SK-N-MC (cell line): ENCODE measurements around the gene PAK6.
A peak's percentile ranks its signal among the peaks of the same experiment; 100 is the strongest.

ENCODE experiments used
- DNase-seq: peaks from one replicate; pipeline ENCODE4 v3.0.0-alpha.2; 2011; ENCODE audit warnings: low read depth, low spot score
- H3K27ac ChIP-seq: fragments of 200-600 bp; sonication (generic); 2 replicates; pipeline ENCODE4 v1.5.1; 2016; ENCODE audit warnings: mixed run types
- H3K36me3 ChIP-seq: fragments of 200-600 bp; sonication (generic); 2 replicates; pipeline ENCODE4 v1.6.1; 2017; ENCODE audit warnings: antibody characterized with exemption, low read length, mixed read lengths; ENCODE audit not compliant: insufficient read depth
- H3K4me3 ChIP-seq: fragments of 200-600 bp; sonication (generic); 2 replicates; pipeline ENCODE4 v1.5.1; 2016
- H3K9ac ChIP-seq: fragments of 200-600 bp; sonication (generic); 2 replicates; pipeline ENCODE4 v1.8.0; 2017; ENCODE audit warnings: mixed run types, mixed read lengths; ENCODE audit not compliant: insufficient read length
- H3K9me3 ChIP-seq: fragments of 200-600 bp; sonication (generic); 2 replicates; pipeline ENCODE4 v1.6.1; 2017; ENCODE audit warnings: low read depth, mild to moderate bottlenecking, antibody characterized with exemption, low read length, moderate library complexity, mixed read lengths
- EZH2 ChIP-seq: fragments of 200-600 bp; sonication (generic); IDR thresholded peaks from one replicate; pipeline ENCODE4 v1.6.1; 2017; ENCODE audit warnings: antibody characterized with exemption
- FOXP2 ChIP-seq: optimal IDR thresholded peaks from 2 replicates; pipeline ENCODE3; 2011; ENCODE audit warnings: mild to moderate bottlenecking, moderate library complexity; ENCODE audit not compliant: insufficient read depth; ENCODE audit errors: extremely low read length, control extremely low read depth
- POLR2AphosphoS5 ChIP-seq: IDR thresholded peaks from 2 replicates; pipeline ENCODE4 v1.6.1; 2012; ENCODE audit warnings: mild to moderate bottlenecking, low read depth, low read length, borderline replicate concordance

Gene PAK6

DNA sequence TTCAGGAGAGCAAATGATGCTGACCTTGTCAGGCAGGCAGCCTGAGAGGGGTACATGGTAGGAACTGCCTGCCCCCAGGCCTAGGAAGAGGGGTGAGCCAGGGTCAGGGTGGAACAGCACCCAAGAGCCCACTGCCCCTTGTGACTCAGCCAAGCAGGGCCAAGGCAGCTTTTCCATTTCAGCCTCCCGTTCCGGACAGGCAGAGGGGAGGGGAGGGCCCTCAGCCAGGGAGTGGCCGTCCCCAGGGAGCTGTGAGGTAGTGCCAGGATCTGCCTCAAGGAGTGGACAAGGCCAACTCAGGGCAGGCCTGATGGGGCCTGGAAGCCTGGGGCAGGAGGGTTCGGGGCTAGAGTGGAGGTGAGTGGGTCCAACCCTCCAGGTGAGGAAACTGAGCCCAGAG is 49.1 kb downstream of the PAK6 start:
- H3K4me3 ChIP-seq, result no peak overlapping the region
- TF ChIP-seq EZH2 (no peak), POLR2AphosphoS5 (no peak), FOXP2 (no peak)
- no peak overlapping the region for H3K9ac ChIP-seq
- no peak for DNase-seq
- no peak overlapping the region for H3K27ac ChIP-seq
- no peaks in the 10 kb centered on the region for H3K36me3 ChIP-seq
- no peaks in the 10 kb centered on the region for H3K9me3 ChIP-seq

DNA sequence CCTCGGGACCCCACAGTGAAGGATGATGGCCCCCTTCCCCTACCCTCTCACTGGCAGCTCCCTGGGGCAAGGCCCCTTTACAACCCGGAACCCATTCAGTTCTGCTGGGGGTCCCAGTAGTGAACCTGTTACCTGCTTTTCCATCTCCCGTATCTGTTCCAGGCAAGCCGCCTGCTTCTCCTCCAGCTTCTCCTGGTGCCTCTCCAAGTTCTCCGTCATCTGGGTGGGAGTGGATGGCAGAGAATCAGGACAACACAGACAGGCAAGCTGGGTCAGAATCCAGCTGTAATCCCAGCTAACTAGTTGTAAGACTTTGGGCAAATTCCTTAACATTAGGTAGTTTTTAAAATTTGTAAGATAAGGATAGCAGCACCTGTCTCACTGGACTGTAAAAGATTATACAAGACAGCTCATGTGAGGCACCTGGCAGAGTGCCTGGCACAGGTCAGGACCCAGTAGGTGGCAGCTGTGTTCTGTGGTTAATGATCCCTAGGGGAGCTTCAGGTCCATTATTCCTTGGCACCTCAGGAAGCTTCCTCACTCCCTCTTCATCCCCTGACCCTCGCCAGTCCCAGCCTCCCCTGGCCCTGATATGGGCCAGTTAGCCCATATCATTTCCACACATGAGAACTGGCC is 50.4 kb downstream of the PAK6 start:
- no peak overlapping the region for H3K4me3 ChIP-seq
- TF ChIP-seq FOXP2 (no peak), EZH2 (no peak), POLR2AphosphoS5 (no peak)
- no peak for DNase-seq
- H3K9me3 ChIP-seq, result no peaks in the 10 kb centered on the region
- H3K27ac ChIP-seq, result no peak overlapping the region
- H3K36me3 ChIP-seq, result no peaks in the 10 kb centered on the region
- H3K9ac ChIP-seq, result no peak overlapping the region

DNA sequence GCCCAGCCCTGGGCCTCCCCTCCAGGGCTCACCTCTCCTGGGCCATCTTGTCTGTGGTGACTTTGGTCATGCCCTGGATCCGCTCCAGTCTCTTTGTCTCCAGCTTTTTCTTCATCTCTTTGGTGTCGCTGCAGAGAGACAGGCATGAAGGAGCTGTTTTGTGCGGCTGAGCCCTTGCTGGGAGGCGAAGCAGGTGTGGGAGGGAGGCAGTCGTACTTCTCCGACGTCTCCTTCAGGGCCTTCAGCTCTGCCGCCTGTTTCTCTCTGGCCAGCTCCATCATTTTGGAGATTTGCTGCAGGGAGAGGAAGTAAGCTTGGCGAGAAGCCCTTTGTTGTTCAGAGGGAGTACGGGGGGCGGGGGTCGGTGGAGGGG is 51.7 kb downstream of the PAK6 start:
- Histone ChIP-seq H3K36me3 (no peaks in the 10 kb centered on the region), H3K9ac (no peak overlapping the region), H3K9me3 (no peaks in the 10 kb centered on the region), H3K27ac (no peak overlapping the region), H3K4me3 (peak overlapping the region; percentile 80)
- TF ChIP-seq FOXP2, result no peak
- DNase-seq, result no peak

DNA sequence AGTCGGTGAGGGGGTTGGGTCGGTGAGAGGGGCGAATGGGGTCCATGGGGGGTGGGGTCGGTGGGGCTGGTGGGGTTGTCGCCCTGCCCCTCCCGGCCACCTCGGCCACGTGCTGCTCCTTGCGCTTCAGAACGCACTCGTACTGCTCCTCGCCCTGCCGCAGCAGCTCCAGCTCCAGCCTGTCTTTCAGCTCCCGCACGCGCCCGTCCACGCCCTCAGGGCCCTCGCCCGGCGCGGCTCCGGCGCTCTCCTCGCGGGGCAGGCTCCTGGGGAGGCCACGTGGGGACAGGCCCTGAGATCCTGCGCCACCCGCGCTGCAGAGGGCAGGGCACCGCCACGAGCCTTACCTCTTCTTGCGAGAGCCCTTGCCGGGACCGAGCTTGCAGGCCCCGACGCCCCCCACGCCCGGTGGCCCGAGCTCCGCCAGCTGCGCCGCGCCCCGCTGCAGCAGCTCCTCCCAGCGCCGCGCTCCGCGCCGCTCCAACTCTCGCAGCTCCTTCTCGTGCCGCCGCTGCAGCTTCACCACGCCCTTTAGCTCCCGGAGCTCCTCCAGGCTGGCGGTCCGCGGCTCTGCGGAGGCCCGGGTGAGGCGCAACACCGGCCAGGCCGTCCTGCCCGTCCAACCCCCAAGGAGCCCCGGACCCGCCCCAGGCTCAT is 52.2 kb downstream of the PAK6 start:
- no peaks in the 10 kb centered on the region for H3K9me3 ChIP-seq
- peak overlapping the region; percentile 75 for H3K9ac ChIP-seq
- H3K4me3 ChIP-seq, result peak overlapping the region; percentile 80
- TF ChIP-seq POLR2AphosphoS5 (no peak), EZH2 (no peak)
- no peak overlapping the region for H3K27ac ChIP-seq
- no peak for DNase-seq
- H3K36me3 ChIP-seq, result no peaks in the 10 kb centered on the region

DNA sequence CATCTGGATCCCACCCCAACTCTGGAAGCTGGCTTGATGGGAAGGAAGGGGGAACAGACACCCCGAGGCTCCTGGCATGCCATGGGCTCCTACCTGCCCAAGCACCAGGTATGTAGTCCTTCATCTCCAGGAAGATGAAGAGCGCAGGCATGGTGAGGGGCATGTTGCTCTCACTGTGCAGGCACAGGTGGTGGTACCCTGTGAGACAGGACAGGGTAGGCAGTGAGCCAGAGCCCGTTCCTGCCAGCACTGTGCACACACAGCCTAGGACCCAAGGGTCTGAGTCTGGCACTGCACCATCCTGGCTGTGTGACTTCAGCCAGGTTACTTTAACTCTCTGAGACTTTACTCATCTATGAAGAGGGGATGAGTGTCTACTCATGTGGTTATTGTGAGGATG is 53.4 kb downstream of the PAK6 start:
- no peak overlapping the region for H3K9ac ChIP-seq

DNA sequence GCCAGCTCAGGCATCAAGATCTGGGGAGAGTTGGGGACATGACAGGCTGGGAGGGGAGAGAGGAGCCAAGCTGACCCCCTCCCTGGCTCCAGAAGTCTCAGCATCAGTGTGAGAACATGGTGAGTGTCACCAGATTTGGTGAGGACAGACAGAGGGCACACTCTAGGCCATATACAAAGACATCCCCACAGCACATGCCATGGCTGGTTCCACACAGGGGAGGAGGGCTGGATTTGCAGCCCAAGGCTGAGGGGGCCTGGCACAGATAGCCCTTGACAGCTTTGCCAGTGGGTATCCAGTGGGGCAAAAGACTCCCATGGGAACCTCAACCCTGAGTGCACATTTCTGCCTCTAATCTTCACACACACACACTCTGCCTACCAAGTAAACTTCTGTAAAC is 54.1 kb downstream of the PAK6 start:
- Histone ChIP-seq H3K4me3 (no peak overlapping the region), H3K36me3 (no peaks in the 10 kb centered on the region; the same call in 1 of the 2 replicates), H3K27ac (no peak overlapping the region), H3K9me3 (no peaks in the 10 kb centered on the region), H3K9ac (no peak overlapping the region)
- DNase-seq, result no peak
- TF ChIP-seq EZH2, result no peak
- TF ChIP-seq FOXP2, result no peak
- no peak for TF ChIP-seq POLR2AphosphoS5

More for the DNA sequence above, 53.4 kb downstream of the PAK6 start:
- Histone ChIP-seq H3K27ac (no peak overlapping the region), H3K4me3 (no peak overlapping the region), H3K36me3 (no peaks in the 10 kb centered on the region), H3K9me3 (no peaks in the 10 kb centered on the region)
- no peak for DNase-seq
- TF ChIP-seq EZH2 (no peak), POLR2AphosphoS5 (no peak), FOXP2 (no peak)

DNA sequence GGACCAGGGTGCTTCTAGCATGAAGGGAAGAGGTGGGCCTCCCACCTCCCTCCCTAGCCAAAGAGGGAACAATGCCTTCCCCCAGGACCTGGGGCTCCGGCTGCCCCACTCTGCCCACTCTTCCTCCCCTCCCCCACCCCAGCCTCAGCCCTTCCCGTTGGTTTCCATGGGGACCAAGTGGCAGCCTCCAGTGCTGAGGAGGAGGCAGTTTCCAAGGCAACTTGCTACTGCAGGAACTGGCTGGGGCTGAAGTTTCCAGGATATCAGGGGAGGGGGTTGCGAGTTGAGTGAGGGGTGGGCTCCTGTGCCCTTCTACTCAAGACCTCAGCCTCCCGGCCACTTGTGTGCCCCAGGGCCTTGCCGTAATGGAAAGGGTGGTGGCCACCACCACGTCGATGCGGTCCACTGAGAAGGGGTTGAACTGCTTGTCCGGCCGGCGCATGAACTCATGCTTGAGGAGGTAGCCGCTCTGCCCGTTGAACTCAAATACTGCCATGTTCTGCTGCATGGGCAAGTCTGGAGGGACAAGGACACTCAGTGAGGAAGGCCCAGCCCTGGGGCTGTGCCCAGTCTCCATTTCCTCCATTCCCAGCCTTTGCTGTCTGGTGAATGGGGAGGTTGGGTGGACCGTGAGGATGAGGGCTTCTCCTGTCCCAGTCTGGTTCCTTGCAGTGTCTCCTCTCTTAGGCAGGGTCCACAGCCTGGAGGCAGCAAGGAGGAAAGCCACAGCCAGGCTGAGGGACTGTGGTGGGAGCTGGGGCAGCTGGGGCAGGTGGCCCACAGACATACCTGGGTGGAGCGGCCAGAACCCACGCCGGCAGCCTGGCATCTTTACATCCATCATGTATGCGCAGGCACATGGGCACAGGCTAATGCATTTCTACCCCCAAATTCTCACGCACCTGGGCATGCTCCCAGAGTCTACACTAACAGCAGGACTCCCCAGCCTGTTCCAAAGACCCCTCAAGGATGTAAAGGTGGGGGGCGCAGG is 55.3 kb downstream of the PAK6 start:
- no peak for DNase-seq
- TF ChIP-seq EZH2 (no peak), POLR2AphosphoS5 (no peak), FOXP2 (no peak)

DNA sequence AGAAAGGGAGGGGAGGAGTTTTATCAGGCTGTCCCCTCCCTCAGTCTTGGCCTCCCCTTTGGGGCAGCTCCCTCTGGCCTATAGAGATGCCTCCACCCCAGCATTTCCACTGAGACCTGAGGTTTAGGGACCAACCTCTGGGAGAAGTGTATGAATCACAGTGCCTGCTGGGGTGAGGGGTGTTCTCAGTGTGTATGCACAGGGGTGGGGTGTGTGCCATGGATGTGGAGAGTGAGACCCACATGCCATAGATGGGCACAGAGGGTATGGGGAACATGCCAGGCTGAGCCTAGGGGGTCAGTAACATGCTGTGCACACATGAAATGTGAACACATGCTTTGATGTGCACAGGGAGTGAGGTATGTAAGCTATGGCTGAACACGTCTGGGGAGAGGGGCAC is 56.4 kb downstream of the PAK6 start:
- Histone ChIP-seq H3K9ac (no peak overlapping the region), H3K27ac (no peak overlapping the region), H3K9me3 (peaks cover 4% of the 10 kb centered on the region; the same call in 1 of the 2 replicates), H3K36me3 (peaks cover 14% of the 10 kb centered on the region), H3K4me3 (no peak overlapping the region)
- no peak for TF ChIP-seq FOXP2
- no peak for TF ChIP-seq POLR2AphosphoS5
- no peak for TF ChIP-seq EZH2
- DNase-seq, result no peak

More for the DNA sequence above, 55.3 kb downstream of the PAK6 start:
- Histone ChIP-seq H3K36me3 (peaks cover 5% of the 10 kb centered on the region; the same call in 1 of the 2 replicates), H3K9ac (no peak overlapping the region), H3K27ac (no peak overlapping the region), H3K4me3 (no peak overlapping the region), H3K9me3 (no peaks in the 10 kb centered on the region)
